Measurements from ENCODE around the gene KCTD7. TPM values are rescaled to one million over a fixed set of nuclear protein-coding genes. Genes with fewer than 3 reads are reported as not detected.
"Not testable (repeated sequence)": the region's sequence is repeated elsewhere in the genome, so short reads cannot be mapped to it uniquely, and the experiment has no call there.

The KCTD7 gene
- total and polyA plus RNA-seq, 3 donors from 2014 or later, result 36.1 to 71.7 (median 62.4) TPM

GRCh38 chr7:66617295-66617694 is 11.4 kb upstream of the KCTD7 start:
- Histone ChIP-seq H3K4me3 (no peak overlapping the region), H3K4me1 (no peaks in the 10 kb centered on the region), H3K27me3 (no peaks in the 10 kb centered on the region), H3K36me3 (ENCODE audit: low read depth, missing control alignments) (no peaks in the 10 kb centered on the region), H3K9me3 (no peaks in the 10 kb centered on the region), H3K27ac (no peak overlapping the region)
- no peak for TF ChIP-seq POLR2A (IDR thresholded peaks at IDR 0.05)
- no peak for TF ChIP-seq CTCF (IDR thresholded peaks at IDR 0.05)
- 86 to 93% methylated on average over 8 of the region's 8 CpGs for WGBS, 2 donors
- intact Hi-C loops (cut with DNase I; ENCODE audit: low total_unique reads), result no loop called here
- no peak for DNase-seq

- H3K27ac ChIP-seq; H3K9me3 ChIP-seq; H3K4me1 ChIP-seq; H3K27me3 ChIP-seq; intact Hi-C loops (cut with DNase I; ENCODE audit: low total_unique reads); H3K4me3 ChIP-seq; DNase-seq; H3K36me3 ChIP-seq (ENCODE audit: low read depth, missing control alignments): not testable (repeated sequence)
- 54 to 75% methylated on average over 4 of the region's 4 CpGs for WGBS, 2 donors
Observed at GRCh38 chr7:66619341-66619948, 9.2 kb upstream of the KCTD7 start.

- intact Hi-C loops (cut with DNase I; ENCODE audit: low total_unique reads), result no loop called here
- Histone ChIP-seq H3K27me3 (no peaks in the 10 kb centered on the region), H3K4me3 (no peak overlapping the region), H3K36me3 (ENCODE audit: low read depth, missing control alignments) (no peaks in the 10 kb centered on the region), H3K9me3 (no peaks in the 10 kb centered on the region), H3K4me1 (peaks cover 8% of the 10 kb centered on the region), H3K27ac (no peak overlapping the region)
- TF ChIP-seq POLR2A (IDR thresholded peaks at IDR 0.05) (no peak), CTCF (IDR thresholded peaks at IDR 0.05) (no peak)
- 79 to 89% methylated on average over 3 of the region's 3 CpGs for WGBS, 2 donors
- DNase-seq, result no peak
Observed at GRCh38 chr7:66626331-66626934, 2.2 kb upstream of the KCTD7 start.

GRCh38 chr7:66627151-66627681 is 1.5 kb upstream of the KCTD7 start:
- intact Hi-C loops (cut with DNase I; ENCODE audit: low total_unique reads), result no loop called here
- H3K4me3 ChIP-seq, result no peak overlapping the region
- 39 to 42% methylated on average over 10 of the region's 10 CpGs for WGBS, 2 donors
- H3K4me1 ChIP-seq, result peaks cover 8% of the 10 kb centered on the region
- H3K9me3 ChIP-seq, result no peaks in the 10 kb centered on the region
- TF ChIP-seq CTCF (IDR thresholded peaks at IDR 0.05) (no peak), POLR2A (IDR thresholded peaks at IDR 0.05) (no peak)
- DNase-seq, result no peak
- H3K27ac ChIP-seq, result peak overlapping the region in 1 of 2 donors; percentile 99
- H3K27me3 ChIP-seq, result no peaks in the 10 kb centered on the region
- H3K36me3 ChIP-seq (ENCODE audit: low read depth, missing control alignments), result no peaks in the 10 kb centered on the region

GRCh38 chr7:66627881-66628360 is 760 bp upstream of the KCTD7 start:
- intact Hi-C loops (cut with DNase I; ENCODE audit: low total_unique reads), result no loop called here
- DNase-seq, result peak; percentile 65
- 0 to 1% methylated on average over 17 to 18 of the region's 18 CpGs for WGBS, 2 donors

More at GRCh38 chr7:66627881-66628360, 760 bp upstream of the KCTD7 start:
- H3K4me1 ChIP-seq, result peaks cover 8% of the 10 kb centered on the region
- peak overlapping the region; percentile 86 to 93 for H3K4me3 ChIP-seq
- no peaks in the 10 kb centered on the region for H3K9me3 ChIP-seq
- TF ChIP-seq CTCF (IDR thresholded peaks at IDR 0.05), result no peak
- TF ChIP-seq POLR2A (IDR thresholded peaks at IDR 0.05), result no peak
- H3K27me3 ChIP-seq, result no peaks in the 10 kb centered on the region
- H3K36me3 ChIP-seq (ENCODE audit: low read depth, missing control alignments), result no peaks in the 10 kb centered on the region
- H3K27ac ChIP-seq, result peak overlapping the region; percentile 89 to 99
